GM12878 (cell line): ENCODE results near the gene EBLN1. TPM values are rescaled to one million over a fixed set of nuclear protein-coding genes. Genes with fewer than 3 reads are reported as not detected.

Experiments
- ASH2L ChIP-seq: fragments of 300-600, 200-600 bp; sonication (generic); IDR thresholded peaks from 2 replicates; pipeline ENCODE4 v1.6.1; 2017; ENCODE audit warnings: low read depth, mild to moderate bottlenecking, borderline replicate concordance
- BMI1 ChIP-seq: fragments of 450-650 bp; IDR thresholded peaks from 2 replicates; pipeline ENCODE4 v1.6.1; 2016; ENCODE audit warnings: mild to moderate bottlenecking, moderate library complexity, borderline replicate concordance
- CHD2 ChIP-seq: IDR thresholded peaks from 2 replicates; pipeline ENCODE4 v1.6.1; 2011; ENCODE audit warnings: low read depth, low read length, improper control_type of control experiment, borderline replicate concordance
- DPF2 ChIP-seq: fragments of 450-650 bp; IDR thresholded peaks from 2 replicates; pipeline ENCODE4 v1.6.1; 2017; ENCODE audit warnings: mild to moderate bottlenecking
- EED ChIP-seq: sonication (generic); IDR thresholded peaks from 2 replicates; pipeline ENCODE4 v1.6.1; 2016; ENCODE audit warnings: antibody characterized with exemption, low read depth
- EGR1 ChIP-seq, 2 experiments: IDR thresholded peaks; 1 replicate in 1 of 2; 2 replicates in 1 of 2; pipeline ENCODE4 v1.6.1; 2011 to 2012; ENCODE audit warnings: low read depth in 2 of 2, low read length in 2 of 2, borderline replicate concordance in 1 of 2, mild to moderate bottlenecking in 1 of 2, moderate library complexity in 1 of 2
- ETV6 ChIP-seq, 2 experiments: fragments of 450-650 bp in 1 of 2; IDR thresholded peaks in 1 of 2; conservative IDR thresholded peaks in 1 of 2; 2 replicates each; pipeline ENCODE4 v1.6.1; 2014; ENCODE audit warnings: antibody characterized with exemption in 1 of 2, borderline replicate concordance in 1 of 2, low read depth in 1 of 2, mild to moderate bottlenecking in 1 of 2, moderate library complexity in 1 of 2
- FOXM1 ChIP-seq: IDR thresholded peaks from 2 replicates; pipeline ENCODE4 v1.6.1; 2012; ENCODE audit warnings: low read depth, mild to moderate bottlenecking, inconsistent platforms, low read length, moderate library complexity
- HDAC2 ChIP-seq: fragments of 200-600 bp; sonication (generic); IDR thresholded peaks from 2 replicates; pipeline ENCODE4 v1.6.1; 2017
- IRF4 ChIP-seq: IDR thresholded peaks from 2 replicates; pipeline ENCODE4 v1.6.1; 2011; ENCODE audit warnings: low read depth, low read length
- KLF5 ChIP-seq: fragments of 450-650 bp; IDR thresholded peaks from 2 replicates; pipeline ENCODE4 v1.6.1; 2014; ENCODE audit warnings: mild to moderate bottlenecking; ENCODE audit not compliant: partially characterized antibody
- NBN ChIP-seq: fragments of 450-650 bp; IDR thresholded peaks from 2 replicates; pipeline ENCODE4 v1.6.1; 2016
- NFYA ChIP-seq: IDR thresholded peaks from 2 replicates; pipeline ENCODE4 v1.6.1; 2011; ENCODE audit warnings: low read depth, mild to moderate bottlenecking, low read length, improper control_type of control experiment, borderline replicate concordance
- PML ChIP-seq: IDR thresholded peaks from 2 replicates; pipeline ENCODE4 v1.6.1; 2012; ENCODE audit warnings: low read length, inconsistent platforms
- POLR2A ChIP-seq: IDR thresholded peaks from 2 replicates; pipeline ENCODE4 v1.6.1; 2011; ENCODE audit warnings: low read depth, mild to moderate bottlenecking, low read length
- RBBP5 ChIP-seq: fragments of 200-600 bp; sonication (generic); conservative IDR thresholded peaks from 2 replicates; pipeline ENCODE4 v1.6.1; 2016
- RELB ChIP-seq: fragments of 450-650 bp; IDR thresholded peaks from 2 replicates; pipeline ENCODE4 v1.6.1; 2017; ENCODE audit warnings: low read depth, mild to moderate bottlenecking, moderate library complexity
- SPI1 ChIP-seq: IDR thresholded peaks from 2 replicates; pipeline ENCODE4 v1.6.1; 2011; ENCODE audit warnings: low read depth, mild to moderate bottlenecking, low read length, moderate library complexity, borderline replicate concordance; ENCODE audit not compliant: insufficient read depth
- TAF1 ChIP-seq: IDR thresholded peaks from 2 replicates; pipeline ENCODE4 v1.6.1; 2011; ENCODE audit warnings: mild to moderate bottlenecking, low read depth, low read length, borderline replicate concordance
- TBL1XR1 ChIP-seq: IDR thresholded peaks from 2 replicates; pipeline ENCODE4 v1.6.1; 2012; ENCODE audit warnings: low read depth, low read length, improper control_type of control experiment
- TCF12 ChIP-seq: IDR thresholded peaks from 2 replicates; pipeline ENCODE4 v1.6.1; 2011; ENCODE audit warnings: low read depth, mild to moderate bottlenecking, low read length
- ZBED1 ChIP-seq: IDR thresholded peaks from 2 replicates; pipeline ENCODE4 v1.6.1; 2016; ENCODE audit warnings: borderline replicate concordance
- ZZZ3 ChIP-seq: IDR thresholded peaks from 2 replicates; pipeline ENCODE4 v1.6.1; 2011; ENCODE audit warnings: low read depth; ENCODE audit not compliant: control insufficient read depth, insufficient read length
- polyA plus RNA-seq, 11 experiments: library from polyadenylated mRNA; depleted of rRNA in 4 of 11; unstranded in 6 of 11; stranded (reverse) in 5 of 11; fragments of >200 nt; fragmentation: Nextera tagmentation in 4 of 11; fragmentation: Illumina TruSeq in 1 of 11; extraction: Ambion mirVana in 4 of 11; extraction: Trizol in 1 of 11; gene quantifications; 1 replicate in 1 of 11; 2 replicates in 10 of 11; pipeline versions ENCODE4 v1.2.1 to v1.2.3, GENCODE V29; 2011 to 2016; ENCODE audit warnings: inconsistent platforms in 2 of 11, missing spikeins in 2 of 11, low read depth in 1 of 11
- total RNA-seq, 4 experiments: library from RNA; depleted of rRNA in 3 of 4; stranded (reverse); fragments of >200 nt in 3 of 4; fragmentation: Illumina TruSeq in 1 of 4; extraction: Trizol in 1 of 4; gene quantifications; 2 replicates each; pipeline versions ENCODE4 v1.2.1 to v1.2.3, GENCODE V29; 2013 to 2021
- TF ChIP-seq, protein P1 (sequence below): IDR thresholded peaks from 2 replicates; pipeline ENCODE4 v1.6.1; 2011; ENCODE audit warnings: low read depth, mild to moderate bottlenecking, low read length, moderate library complexity, borderline replicate concordance; ENCODE audit errors: extremely low read depth
- TF ChIP-seq, protein P2 (sequence below): IDR thresholded peaks from 2 replicates; pipeline ENCODE4 v1.6.1; 2012; ENCODE audit warnings: low read depth, low read length, improper control_type of control experiment

The EBLN1 gene
- total and polyA plus RNA-seq, 10 of the 15 experiments (the other 5 are each of a cell fraction or from before 2014, with no cell fraction given) = not detected

DNA sequence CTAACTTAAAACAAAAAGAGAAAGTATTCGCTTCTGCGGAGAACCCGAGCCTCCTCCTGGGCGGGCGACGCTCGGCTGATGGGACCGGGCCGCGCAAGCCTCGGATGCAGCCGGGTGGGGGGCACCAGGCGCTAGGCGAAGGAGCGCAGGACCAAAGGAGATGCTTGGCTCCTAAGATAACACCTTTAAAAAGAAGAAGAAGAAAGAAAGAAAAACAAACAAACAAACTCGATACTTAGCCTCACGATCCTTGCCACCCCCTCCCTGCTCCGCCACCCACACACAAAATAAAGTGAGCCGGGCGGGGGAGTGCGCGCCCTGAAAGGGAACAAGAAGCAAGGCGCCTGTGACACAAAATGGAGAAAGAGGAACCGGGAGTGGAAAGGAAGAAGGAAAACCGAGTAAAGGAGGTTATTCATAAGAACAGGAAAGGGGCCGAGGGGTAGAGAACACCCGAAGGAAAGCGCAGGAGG is 34.0 kb upstream of the EBLN1 start (continued):
- TF ChIP-seq IRF4 (0 out of 2 replicates have a peak, but pooled peaks have one; percentile 14), SPI1 (peak; percentile 86), FOXM1 (peak; percentile 65; the same call in 1 of the 2 replicates), KLF5 (no peak), EGR1 (IDR thresholded peaks at IDR 0.05; ENCODE audit: borderline replicate concordance in 1 of 2, low read depth in 2 of 2, low read length in 2 of 2) (peak in 1 of 2 experiments; percentile 93; a peak in 2 of 3 replicates), TAF1 (0 out of 2 replicates have a peak, but pooled peaks have one; percentile 34), ETV6 (conservative IDR thresholded peaks at IDR 0.05 in 1 of 2, IDR thresholded peaks at IDR 0.05 in 1 of 2; ENCODE audit: borderline replicate concordance in 1 of 2, low read depth in 1 of 2) (peak in 1 of 2 experiments; percentile 41; a peak in 1 of 4 replicates), BMI1 (0 out of 2 replicates have a peak, but pooled peaks have one; percentile 64), PML (peak; percentile 72; the same call in 1 of the 2 replicates), CHD2 (no peak), HDAC2 (0 out of 2 replicates have a peak, but pooled peaks have one; percentile 49), TBL1XR1 (0 out of 2 replicates have a peak, but pooled peaks have one; percentile 34), RELB (0 out of 2 replicates have a peak, but pooled peaks have one; percentile 58), POLR2A (peak; percentile 62; the same call in 1 of the 2 replicates), ZZZ3 (no peak), ZBED1 (peak; percentile 24; the same call in 1 of the 2 replicates), ASH2L (peak; percentile 86), DPF2 (no peak), RBBP5 (0 out of 2 replicates have a peak, but pooled peaks have one; percentile 54), EED (peak; percentile 76), NBN (peak; percentile 60; the same call in 1 of the 2 replicates), TCF12 (no peak), NFYA (no peak)
- TF ChIP-seq, protein P1, sequence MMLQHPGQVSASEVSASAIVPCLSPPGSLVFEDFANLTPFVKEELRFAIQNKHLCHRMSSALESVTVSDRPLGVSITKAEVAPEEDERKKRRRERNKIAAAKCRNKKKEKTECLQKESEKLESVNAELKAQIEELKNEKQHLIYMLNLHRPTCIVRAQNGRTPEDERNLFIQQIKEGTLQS = no peak
- TF ChIP-seq, protein P2, sequence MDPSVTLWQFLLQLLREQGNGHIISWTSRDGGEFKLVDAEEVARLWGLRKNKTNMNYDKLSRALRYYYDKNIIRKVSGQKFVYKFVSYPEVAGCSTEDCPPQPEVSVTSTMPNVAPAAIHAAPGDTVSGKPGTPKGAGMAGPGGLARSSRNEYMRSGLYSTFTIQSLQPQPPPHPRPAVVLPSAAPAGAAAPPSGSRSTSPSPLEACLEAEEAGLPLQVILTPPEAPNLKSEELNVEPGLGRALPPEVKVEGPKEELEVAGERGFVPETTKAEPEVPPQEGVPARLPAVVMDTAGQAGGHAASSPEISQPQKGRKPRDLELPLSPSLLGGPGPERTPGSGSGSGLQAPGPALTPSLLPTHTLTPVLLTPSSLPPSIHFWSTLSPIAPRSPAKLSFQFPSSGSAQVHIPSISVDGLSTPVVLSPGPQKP = no peak
